ENCODE measurements around the gene ARHGAP42.

The ARHGAP42 gene

GRCh38 chr11:100695911-100696310 is 8.8 kb downstream of the ARHGAP42 start:
- no peak for TF ChIP-seq CTCF (IDR thresholded peaks at IDR 0.05; ENCODE audit: insufficient read depth, low read length, missing control alignments)

GRCh38 chr11:100703139-100703538 is 16.1 kb downstream of the ARHGAP42 start:
- CTCF ChIA-PET: interaction anchor here (1.1 to 3.0 kb wide), 2 partner anchors 10 to 15 kb away, joined by 3 to 14 read pairs; no protein-coding TSS in a partner anchor
- no peak for DNase-seq (ENCODE audit: low read depth, low spot score)
- POLR2A ChIA-PET: no interaction called here
- no peak for TF ChIP-seq CTCF (IDR thresholded peaks at IDR 0.05; ENCODE audit: insufficient read depth, low read length, missing control alignments)
- no peak overlapping the region for H3K4me3 ChIP-seq (ENCODE audit: low read depth, low read length)

More at GRCh38 chr11:100695911-100696310, 8.8 kb downstream of the ARHGAP42 start:
- POLR2A ChIA-PET: no interaction called here
- CTCF ChIA-PET: interaction anchor here (0.9 to 3.5 kb wide), 4 partner anchors 8 to 136 kb away, joined by 3 to 18 read pairs (median 9); no protein-coding TSS in a partner anchor
- no peak overlapping the region for H3K4me3 ChIP-seq (ENCODE audit: low read depth, low read length)
- no peak for DNase-seq (ENCODE audit: low read depth, low spot score)

GRCh38 chr11:100703801-100704575 is 16.9 kb downstream of the ARHGAP42 start:
- POLR2A ChIA-PET: no interaction called here
- no peak for DNase-seq (ENCODE audit: low read depth, low spot score)
- CTCF ChIA-PET: interaction anchor here (0.8 to 3.0 kb wide), 3 partner anchors 10 to 147 kb away, joined by 3 to 14 read pairs (median 3); no protein-coding TSS in a partner anchor

GRCh38 chr11:100705447-100705846 is 18.4 kb downstream of the ARHGAP42 start:
- no peak for DNase-seq (ENCODE audit: low read depth, low spot score)
- H3K4me3 ChIP-seq (ENCODE audit: low read depth, low read length): no peak overlapping the region
- CTCF ChIA-PET: interaction anchor here (1.1 to 3.0 kb wide), 4 partner anchors 8 to 225 kb away, joined by 3 to 14 read pairs (median 4); no protein-coding TSS in a partner anchor
- no peak for TF ChIP-seq CTCF (IDR thresholded peaks at IDR 0.05; ENCODE audit: insufficient read depth, low read length, missing control alignments)
- POLR2A ChIA-PET: no interaction called here

More at GRCh38 chr11:100703801-100704575, 16.9 kb downstream of the ARHGAP42 start:
- H3K4me3 ChIP-seq (ENCODE audit: low read depth, low read length): no peak overlapping the region
- TF ChIP-seq CTCF (IDR thresholded peaks at IDR 0.05; ENCODE audit: insufficient read depth, low read length, missing control alignments): no peak

- POLR2A ChIA-PET: no interaction called here
- DNase-seq (ENCODE audit: low read depth, low spot score): no peak
- TF ChIP-seq CTCF (IDR thresholded peaks at IDR 0.05; ENCODE audit: insufficient read depth, low read length, missing control alignments): no peak
- CTCF ChIA-PET: interaction anchor here (0.6 to 1.5 kb wide), 5 partner anchors 9 to 288 kb away, joined by 3 to 5 read pairs (median 3); no protein-coding TSS in a partner anchor
- H3K4me3 ChIP-seq (ENCODE audit: low read depth, low read length): no peak overlapping the region
These were observed 19.1 kb downstream of the ARHGAP42 start for GRCh38 chr11:100706179-100706578.

GRCh38 chr11:100709233-100709957 is 22.3 kb downstream of the ARHGAP42 start:
- CTCF ChIA-PET: interaction anchor here (1.0 to 1.3 kb wide), 3 partner anchors 15 to 29 kb away, joined by 3 read pairs; no protein-coding TSS in a partner anchor
- POLR2A ChIA-PET: interaction anchor here (0.5 kb wide), 1 partner anchor 10 kb away, joined by 3 read pairs; no protein-coding TSS in a partner anchor
- DNase-seq (ENCODE audit: low read depth, low spot score): peak; percentile 12
- no peak overlapping the region for H3K4me3 ChIP-seq (ENCODE audit: low read depth, low read length)
- TF ChIP-seq CTCF (IDR thresholded peaks at IDR 0.05; ENCODE audit: insufficient read depth, low read length, missing control alignments): no peak

All from AG04449 (cell line).